GM19468 (cell line): ENCODE measurements around the gene IDUA.

Experiments
- ATAC-seq: cut with Tn5 transposase; IDR thresholded peaks from one replicate; pipeline ENCODE4 v1.9.1; 2021; ENCODE audit warnings: mild to moderate bottlenecking, moderate library complexity, moderate number of reproducible peaks; ENCODE audit not compliant: unreplicated experiment; ENCODE audit errors: extremely low read depth

IDUA gene

DNA sequence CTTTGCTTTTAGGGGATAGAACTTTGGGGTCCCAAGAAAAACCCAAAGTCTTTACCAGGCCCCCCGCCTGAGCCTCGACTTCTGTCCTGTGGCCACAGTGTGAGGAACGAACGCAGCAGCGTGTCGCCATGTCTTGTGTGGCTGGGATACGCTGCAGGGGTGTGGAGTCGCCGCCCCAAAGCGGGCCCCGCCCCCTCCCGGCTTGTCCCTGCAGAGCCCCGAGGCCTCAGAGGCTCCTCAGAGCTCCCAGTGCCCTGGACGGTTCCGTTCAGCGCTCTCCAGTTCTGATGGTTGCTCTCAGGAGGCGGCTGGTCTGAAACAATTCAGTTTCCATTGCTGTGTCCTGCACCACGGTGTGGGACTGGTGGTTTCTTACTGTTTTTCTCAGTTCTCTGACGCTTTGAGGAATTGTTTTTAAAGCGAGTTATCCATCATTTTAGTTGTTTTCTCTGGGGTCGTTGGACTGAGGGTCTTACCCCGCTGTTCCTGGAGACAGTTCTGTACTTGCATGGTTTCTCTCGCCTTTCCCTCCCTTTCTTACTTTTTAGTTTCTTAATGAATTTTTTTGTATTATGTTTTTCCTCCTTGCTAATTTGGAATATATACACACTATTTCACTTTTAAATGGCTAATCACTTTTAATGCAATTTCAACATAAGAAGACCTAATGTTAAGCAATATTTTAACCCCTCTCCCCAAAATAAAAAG is 1.6 kb upstream of the IDUA start:
- no peak for ATAC-seq

DNA sequence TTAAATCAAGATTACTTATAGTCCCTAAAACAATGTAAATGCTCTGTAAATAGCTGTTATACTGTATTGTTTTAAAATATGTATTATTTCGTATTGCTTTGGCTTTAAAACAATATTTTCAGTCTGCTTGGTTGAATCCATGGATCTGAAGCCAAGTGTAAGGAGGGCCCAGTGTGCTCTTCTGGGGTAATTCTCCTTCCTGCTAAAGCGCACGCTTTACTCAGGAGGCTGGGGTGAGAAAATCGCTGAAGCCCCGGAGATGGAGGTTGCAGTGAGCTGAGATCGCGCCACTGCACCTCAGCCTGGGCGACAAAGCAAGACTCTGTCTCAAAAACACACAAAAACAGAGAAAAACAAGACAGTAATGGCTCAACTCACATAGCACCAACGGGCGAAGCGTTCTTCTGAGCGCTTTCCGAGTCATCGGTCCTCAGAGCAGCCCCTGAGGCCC is 391 bp upstream of the IDUA start:
- ATAC-seq: no peak

- no peak for ATAC-seq
Measured at GRCh38 chr4:987624-988513, 1.0 kb downstream of the IDUA start.

GRCh38 chr4:988726-989721 is 2.2 kb downstream of the IDUA start:
- no peak for ATAC-seq

- ATAC-seq: no peak
Measured at GRCh38 chr4:989722-990471, 3.1 kb downstream of the IDUA start.

- no peak for ATAC-seq
Measured at GRCh38 chr4:990746-991367, 4.0 kb downstream of the IDUA start.

- ATAC-seq: no peak
Measured at GRCh38 chr4:991451-992296, 4.8 kb downstream of the IDUA start.

DNA sequence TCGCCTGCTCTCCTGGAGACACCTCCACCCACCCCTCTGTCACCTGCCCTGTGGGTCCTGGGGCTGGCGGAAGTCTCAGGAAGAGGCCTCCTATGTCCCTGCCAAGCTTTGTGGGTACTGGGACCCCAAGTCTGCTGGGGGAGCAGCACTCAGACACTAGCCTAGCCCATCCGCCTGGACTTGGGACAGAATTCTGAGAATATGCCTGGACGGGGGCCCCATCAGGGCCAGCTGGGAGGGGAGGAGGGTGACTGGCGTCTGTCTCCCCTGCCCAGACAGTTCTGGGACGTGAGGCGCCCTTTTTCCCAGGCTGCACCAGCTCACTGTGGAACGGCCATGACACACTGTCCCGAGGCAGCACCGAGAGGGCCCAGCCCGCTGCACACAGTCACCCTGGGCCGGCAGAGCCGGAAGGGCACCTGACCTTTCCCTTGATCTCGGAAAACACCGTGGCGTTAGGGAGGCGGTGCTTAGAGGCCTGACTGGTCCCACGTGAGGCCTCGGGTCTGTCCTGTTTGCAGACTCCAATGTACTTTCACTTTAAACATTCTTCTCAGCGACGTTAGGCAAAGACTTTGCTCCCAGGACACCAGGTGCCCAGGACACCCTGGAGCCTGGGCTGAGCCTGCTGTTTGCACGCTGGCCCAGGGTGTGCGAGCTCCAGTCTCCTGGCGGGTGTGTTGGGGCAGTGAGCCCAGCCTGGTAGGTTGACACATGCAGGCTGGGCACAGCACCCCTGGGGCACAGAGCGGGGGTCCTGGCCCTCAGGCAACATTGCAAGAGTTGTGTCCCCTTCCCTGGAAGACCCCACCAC is 5.7 kb downstream of the IDUA start:
- no peak for ATAC-seq

- ATAC-seq: no peak
Measured at GRCh38 chr4:993111-994029, 6.5 kb downstream of the IDUA start, which contains the start of gene SLC26A1. SLC26A1 (minus strand) TSS chr4:993404; CDS start chr4:991703, 1,701 bp downstream.

DNA sequence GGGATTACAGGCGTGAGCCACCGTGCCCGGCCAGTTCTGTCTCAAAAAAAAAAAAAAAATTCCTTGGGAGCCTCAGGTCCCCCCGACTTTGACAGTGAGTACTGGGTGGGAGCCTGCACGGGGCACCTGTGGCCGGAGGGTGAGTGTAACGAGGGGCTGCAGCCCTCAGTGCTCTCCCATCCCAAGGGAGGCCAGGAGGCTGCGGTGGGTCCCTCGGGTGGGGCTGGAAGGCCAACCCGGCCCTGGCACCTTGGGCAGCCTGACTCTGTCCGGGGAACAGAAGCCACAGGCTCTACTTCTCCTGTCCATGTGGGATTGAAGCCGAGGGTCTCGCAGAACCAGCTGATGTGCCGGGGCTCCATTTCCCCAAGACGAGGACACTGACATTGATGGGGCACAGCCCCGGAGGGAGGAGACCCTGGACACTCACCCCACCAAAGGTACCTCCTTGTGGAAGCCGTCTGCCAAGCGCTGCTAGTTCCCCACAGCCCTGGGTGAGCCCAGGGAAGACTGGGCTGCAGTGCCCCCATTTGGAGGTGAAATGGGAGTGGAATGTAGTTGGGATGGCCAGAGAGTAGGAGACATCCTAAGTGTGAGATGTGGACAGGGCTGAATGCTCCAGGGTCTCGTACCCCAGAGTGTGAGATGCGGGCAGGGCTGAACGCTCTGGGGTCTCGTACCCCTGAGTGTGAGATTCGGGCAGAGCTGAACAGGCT is 8.6 kb downstream of the IDUA start:
- no peak for ATAC-seq

- no peak for ATAC-seq
Measured at GRCh38 chr4:996030-996996, 9.5 kb downstream of the IDUA start.

GRCh38 chr4:996997-997374 is 10.1 kb downstream of the IDUA start:
- no peak for ATAC-seq

DNA sequence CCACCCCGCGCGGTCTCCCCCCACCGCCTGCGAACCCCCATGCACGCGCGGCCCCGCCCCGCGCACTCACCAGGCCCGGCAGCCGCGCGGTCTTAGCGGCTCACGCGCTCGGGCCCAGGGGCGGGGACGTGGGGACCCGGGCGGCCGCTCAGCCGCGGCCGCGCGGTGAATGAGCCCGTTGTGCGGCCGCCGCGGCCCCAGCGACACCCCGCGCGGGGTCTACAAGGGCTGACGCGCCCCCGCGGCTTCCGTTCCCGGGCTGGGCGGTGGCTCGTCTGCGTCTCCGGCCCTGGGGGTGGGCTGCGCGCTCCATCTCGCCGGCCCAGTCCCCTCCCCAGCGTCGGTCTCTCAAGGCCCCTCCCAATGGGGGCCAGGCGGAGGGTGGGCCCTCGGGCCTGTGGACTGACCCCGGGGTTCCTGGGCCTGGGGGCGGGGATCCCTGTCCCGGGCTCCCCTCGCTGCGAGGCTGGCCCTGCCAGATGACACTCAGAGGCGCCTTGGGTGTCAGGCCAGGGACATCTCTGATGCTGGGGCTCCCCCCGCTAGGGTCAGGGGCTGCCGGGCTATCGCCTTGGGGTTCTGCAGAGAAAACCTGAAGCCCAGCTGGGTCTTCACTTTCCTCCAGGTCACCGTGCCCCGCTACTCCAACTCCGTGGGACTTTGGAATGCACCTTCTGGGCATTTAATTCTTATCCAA is 10.7 kb downstream of the IDUA start:
- ATAC-seq: no peak

- no peak for ATAC-seq
Measured at GRCh38 chr4:998096-998691, 11.3 kb downstream of the IDUA start.
